Stimulated activated naive CD8-positive, alpha-beta T cell treated with anti-CD3 and anti-CD28 coated beads, Interleukin-15, Interleukin-2, amounts not matched to agents 100 U/mL and 50 U/mL, for 24 hours (primary cell): ENCODE data around the gene GMCL2.

Source experiments
- ATAC-seq: fragments of 150-1000 bp; cut with Tn5 transposase; one replicate; pipeline ENCODE4 v1.10.0; 2021
- DNase-seq: peaks from one replicate; pipeline ENCODE4 v3.0.0; 2021

The GMCL2 gene

GRCh38 chr5:178221853-178222252 is 34.7 kb upstream of the GMCL2 start:
- DNase-seq, result no peak
- ATAC-seq, result no peak

DNA sequence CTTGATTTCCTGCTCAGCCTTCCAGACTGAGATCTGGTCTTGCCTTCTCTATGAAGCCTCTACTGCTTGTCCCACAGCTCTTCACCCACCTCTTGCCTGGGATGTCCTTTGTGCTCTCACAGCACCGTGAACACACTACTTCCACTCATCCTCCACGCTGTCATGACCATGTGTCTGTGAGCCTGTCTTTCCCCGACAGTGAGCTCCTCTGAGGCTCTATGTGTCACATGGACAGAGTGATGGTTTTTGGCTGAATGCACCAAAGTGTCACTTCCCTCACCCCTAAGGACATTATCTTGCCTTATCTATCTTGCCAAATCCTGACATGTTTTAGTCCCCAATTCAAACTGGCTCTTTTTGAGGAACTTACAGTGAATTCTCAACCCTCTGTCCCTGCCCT is 34.1 kb upstream of the GMCL2 start:
- ATAC-seq (peak; percentile 17), DNase-seq (no peak)

DNA sequence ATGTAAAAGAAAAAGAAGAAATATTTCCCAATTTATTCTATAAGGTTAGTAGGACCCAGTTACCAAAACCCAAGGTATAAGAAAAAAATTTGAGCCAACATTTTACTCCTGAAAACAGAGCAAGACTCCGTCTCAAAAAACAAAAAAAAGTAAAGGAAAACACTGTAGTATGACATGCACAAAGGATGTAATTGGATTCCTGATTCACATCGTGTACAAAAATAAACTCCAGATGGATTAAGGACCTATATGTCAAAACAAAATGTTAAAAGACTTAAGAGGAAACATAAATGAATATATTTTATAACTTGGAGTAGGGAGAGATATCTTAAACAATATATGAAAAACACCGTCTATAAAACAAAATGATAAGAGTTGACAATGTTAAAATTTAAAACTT is 31.7 kb upstream of the GMCL2 start:
- ATAC-seq, result no peak
- no peak for DNase-seq

DNA sequence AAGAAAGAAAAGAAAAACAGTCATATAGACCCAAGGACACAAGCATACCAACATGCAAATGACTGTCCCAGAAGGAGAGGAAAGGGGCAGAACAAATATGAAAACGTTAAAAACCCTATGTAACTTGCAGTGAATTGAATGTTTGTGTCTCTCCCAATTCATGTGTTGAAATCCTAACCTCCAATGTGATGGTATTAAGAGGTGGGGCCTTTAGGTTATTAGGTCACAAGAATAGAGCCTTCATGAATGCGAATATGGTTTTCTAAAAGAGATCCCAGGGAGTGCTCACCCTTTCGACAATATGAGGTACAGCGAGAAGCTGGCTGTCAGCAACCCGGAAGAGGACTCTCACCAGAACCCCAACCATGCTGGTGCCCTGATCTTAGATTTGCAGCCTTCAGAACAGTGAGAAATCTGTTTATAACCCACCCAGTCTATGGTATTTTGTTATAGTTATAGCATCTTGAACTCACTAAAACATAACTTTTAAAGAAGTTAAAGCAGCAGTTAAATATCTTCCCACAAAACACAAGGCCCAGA is 31.1 kb upstream of the GMCL2 start:
- DNase-seq (no peak), ATAC-seq (no peak)

- ATAC-seq (no peak), DNase-seq (no peak)
Observed at GRCh38 chr5:178216779-178217178, 29.6 kb upstream of the GMCL2 start.

DNA sequence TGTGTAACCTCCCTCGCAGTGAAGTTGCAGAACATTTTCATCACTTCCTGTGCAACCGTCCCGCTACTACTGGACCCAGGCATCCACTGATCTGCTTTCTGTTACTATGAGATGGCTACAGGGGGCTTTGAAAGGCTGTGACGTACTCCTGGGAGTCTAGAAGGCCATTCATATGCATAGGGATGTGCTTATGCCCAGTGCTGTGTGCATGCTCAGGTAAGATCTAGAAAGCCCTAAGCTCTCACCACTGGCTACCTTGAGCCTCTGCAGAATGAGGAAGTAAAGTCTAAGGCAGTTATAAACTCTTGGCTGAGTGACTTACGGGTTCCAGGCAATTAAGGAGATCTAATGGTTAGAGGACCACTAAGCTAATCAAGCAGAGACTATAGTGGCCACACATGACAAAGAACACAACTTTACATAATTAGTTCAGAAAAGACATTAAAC is 28.9 kb upstream of the GMCL2 start:
- no peak for DNase-seq
- no peak for ATAC-seq

- no peak for DNase-seq
- no peak for ATAC-seq
Observed at GRCh38 chr5:178215280-178216002, 28.3 kb upstream of the GMCL2 start.

GRCh38 chr5:178214160-178214803 is 27.1 kb upstream of the GMCL2 start:
- ATAC-seq (no peak), DNase-seq (no peak)

DNA sequence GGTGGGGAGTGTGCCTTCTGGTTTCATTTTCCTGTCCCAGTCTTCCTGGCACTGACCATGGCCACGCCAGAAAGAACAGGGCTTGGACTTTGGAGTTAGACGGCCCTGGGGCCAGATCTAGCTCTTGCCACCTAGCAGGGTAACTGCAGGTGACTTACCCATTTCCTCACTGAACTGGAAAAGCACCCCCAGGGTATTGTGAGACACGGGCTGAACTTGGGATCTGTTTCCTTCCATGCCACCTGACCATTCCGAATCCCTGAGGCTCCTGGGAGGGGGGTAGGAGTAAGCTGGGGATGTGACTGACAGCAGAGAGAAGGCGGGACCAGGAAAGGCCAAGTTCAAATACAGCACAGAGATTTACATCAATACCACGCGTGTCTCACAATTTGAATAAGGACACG is 26.6 kb upstream of the GMCL2 start:
- ATAC-seq (no peak), DNase-seq (no peak)

- DNase-seq (no peak), ATAC-seq (peak; percentile 5)
Observed at GRCh38 chr5:178213003-178213461, 25.9 kb upstream of the GMCL2 start.

DNA sequence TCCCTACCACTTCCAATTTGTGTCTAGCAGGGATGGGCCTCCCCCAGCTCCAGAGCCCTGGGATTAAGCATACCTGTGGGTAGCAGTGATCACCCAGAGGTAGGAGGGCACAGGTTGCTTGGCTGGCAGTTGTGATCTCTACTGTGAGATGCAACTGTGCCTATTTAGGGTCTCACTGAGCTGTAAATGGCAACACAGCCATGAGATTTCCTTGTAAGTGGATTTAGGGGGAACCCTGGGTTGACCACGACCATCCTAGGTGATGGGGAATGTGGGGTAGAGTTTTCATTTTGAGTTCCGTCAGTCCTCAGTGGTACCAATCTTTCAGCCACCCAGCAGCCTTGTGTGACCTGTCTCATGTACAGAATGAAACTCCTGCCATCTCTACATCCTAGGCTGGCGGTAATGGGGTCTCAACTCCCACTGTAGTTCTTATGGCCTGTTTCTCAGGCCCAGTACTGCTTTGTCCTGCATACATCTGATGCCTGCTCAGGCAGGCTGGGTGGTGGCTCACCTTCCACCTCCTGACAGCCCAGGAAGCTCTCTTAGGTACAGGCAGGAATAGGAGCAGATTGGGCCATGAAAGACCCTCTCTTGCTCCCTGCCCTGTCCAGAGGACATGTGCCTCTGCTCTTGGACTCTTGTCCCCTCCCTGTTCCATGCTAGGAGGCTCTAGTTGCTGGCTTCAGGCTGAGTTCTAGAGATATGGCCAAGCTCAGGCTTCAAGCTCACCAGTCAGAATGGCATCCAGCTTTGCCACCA is 25.3 kb upstream of the GMCL2 start:
- ATAC-seq, result no peak
- no peak for DNase-seq

DNA sequence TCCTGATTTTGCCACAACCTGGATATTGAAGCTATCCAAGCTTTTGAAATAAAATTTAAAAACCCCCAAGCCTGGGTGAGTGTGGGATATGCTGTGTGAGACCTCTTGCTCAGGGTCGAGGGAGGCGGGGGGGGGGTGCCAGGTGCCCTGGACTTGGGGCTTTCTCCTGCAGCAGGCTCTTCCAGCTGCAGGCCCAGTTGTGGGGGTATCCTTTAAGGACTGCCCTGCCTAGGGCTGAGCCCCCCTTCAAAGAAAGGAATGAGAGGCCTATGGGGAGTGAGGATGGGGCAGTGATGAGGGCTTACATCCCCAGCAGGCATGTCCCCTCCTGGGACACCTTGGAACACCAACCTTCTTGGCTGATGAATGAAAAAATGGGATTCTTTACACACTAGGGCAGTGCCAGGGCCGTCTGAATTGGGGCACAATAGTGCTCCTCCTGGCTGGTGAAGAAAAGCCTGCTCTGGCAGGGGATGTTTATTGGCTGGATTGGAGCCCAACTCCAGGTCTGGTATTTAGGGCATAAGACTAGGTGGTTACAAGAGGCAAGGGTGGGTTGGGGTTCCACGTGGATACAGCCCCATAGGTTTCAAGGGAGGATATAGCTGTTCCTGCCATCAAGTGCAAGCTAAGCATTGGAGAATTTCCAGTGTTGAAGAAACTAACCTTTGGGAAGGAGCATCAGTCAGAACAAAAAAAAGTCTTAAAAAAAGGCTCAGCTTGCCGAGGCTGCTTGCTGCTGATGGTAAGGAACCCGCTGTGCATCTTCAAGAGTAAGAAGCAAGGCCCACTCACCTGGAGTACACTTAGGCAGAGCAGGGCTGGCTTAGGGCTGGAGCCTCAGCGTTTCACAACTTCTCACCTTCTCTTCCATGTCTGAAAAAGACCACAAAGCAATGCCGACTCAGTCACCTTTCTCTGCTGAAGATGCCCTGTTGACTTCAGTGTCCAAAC is 24.2 kb upstream of the GMCL2 start:
- DNase-seq, result no peak
- no peak for ATAC-seq

GRCh38 chr5:178210686-178211085 is 23.5 kb upstream of the GMCL2 start:
- DNase-seq (no peak), ATAC-seq (no peak)

GRCh38 chr5:178210073-178210535 is 22.9 kb upstream of the GMCL2 start:
- ATAC-seq, result no peak

DNA sequence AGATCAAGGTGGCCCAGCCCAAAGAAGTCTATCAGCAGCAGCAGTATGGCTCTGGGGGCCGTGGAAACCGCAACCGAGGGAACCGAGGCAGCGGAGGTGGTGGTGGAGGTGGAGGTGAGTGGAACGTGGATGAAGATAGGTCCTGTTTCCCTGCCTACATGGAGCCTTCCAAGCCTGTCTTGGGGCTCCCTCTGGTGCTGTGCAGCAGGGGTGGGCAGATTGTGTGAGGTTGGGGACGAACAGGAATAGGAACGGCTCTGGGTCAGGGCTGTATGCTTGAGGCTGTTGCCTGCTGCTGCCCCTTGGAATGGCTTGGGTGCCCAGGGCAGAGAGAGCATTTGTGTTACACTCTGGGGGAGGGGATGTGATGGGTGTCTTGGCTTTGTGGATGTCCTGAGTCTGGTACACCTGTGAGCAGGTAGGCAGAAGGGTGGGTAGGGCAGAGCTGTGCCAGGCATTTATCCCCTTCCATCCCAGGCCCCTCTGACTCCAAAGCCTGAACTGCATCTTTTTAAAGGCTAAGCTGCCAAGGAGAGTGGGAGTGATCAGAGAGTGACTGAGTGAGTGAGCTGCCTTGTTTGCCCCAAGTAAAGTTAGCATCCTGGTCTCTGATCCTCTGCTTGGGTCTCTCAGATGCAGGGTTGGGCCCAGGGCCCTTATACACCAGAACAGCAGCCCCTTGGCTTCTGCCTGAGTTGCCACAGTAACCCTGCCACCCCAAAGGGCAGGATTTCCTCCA is 22.3 kb upstream of the GMCL2 start:
- ATAC-seq (no peak), DNase-seq (no peak)

More at GRCh38 chr5:178210073-178210535, 22.9 kb upstream of the GMCL2 start:
- no peak for DNase-seq

GRCh38 chr5:178208540-178209227 is 21.5 kb upstream of the GMCL2 start:
- no peak for DNase-seq
- ATAC-seq, result no peak

GRCh38 chr5:178207917-178208280 is 20.7 kb upstream of the GMCL2 start:
- no peak for DNase-seq
- no peak for ATAC-seq

- DNase-seq, result no peak
- no peak for ATAC-seq
Observed at GRCh38 chr5:178207183-178207916, 20.2 kb upstream of the GMCL2 start.
